Stimulated activated CD8-positive, alpha-beta memory T cell treated with anti-CD3 and anti-CD28 coated beads, Interleukin-4, amount 100 ng/mL, for 1 hour (primary cell): ENCODE data around the gene DBI.
"Not testable (repeated sequence)": the region's sequence is repeated elsewhere in the genome, so short reads cannot be mapped to it uniquely, and the experiment has no call there.

Source experiments
- DNase-seq, 2 donors: peaks; one replicate each; pipeline ENCODE4 v3.0.0-alpha.2; 2020; ENCODE audit warnings: low read depth in 2 of 2, low spot score in 1 of 2

DBI gene

DNA sequence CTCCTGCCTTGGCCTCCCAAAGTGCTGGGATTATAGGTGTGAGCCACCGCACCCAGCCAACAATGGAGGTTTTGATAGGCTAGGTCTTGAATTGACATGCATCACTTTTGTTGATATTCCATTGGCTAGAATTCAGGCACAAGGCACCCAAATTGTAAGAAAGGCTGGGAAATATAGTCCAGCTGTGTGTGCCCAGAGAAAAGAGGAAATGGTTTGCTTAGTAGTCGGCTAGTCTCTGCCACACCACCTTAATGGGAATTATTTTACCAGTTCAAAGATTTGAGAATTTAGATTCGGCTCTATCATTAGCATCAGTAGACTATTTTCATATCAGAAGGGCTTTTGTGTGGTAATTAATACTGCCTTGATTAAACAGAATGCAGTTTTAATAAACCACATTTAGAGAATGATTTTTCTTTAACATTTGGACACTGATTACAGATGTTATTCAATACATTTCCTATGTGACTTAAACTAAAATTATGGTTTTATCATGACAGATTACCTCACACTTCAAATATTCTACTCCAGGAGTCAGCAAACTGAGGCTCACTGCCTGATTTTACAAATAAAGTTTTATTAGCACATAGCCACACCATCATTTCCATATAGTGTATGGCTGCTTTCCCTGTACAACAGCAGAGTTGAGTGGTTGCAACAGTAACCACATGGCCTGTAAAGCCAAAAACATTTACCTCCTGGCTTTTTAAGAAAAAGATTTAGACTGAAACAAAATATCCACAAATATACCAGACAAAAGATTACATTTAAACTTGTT lies 27.4 kb downstream of the DBI start:
- no peak for DNase-seq

GRCh38 chr2:119397196-119397595 lies 30.4 kb downstream of the DBI start:
- no peak for DNase-seq

GRCh38 chr2:119402106-119402505 lies 35.3 kb downstream of the DBI start:
- DNase-seq = no peak

GRCh38 chr2:119402645-119403560 lies 36.1 kb downstream of the DBI start:
- no peak for DNase-seq

- DNase-seq = not testable (repeated sequence)
These were observed 36.8 kb downstream of the DBI start for GRCh38 chr2:119403618-119404017.

DNA sequence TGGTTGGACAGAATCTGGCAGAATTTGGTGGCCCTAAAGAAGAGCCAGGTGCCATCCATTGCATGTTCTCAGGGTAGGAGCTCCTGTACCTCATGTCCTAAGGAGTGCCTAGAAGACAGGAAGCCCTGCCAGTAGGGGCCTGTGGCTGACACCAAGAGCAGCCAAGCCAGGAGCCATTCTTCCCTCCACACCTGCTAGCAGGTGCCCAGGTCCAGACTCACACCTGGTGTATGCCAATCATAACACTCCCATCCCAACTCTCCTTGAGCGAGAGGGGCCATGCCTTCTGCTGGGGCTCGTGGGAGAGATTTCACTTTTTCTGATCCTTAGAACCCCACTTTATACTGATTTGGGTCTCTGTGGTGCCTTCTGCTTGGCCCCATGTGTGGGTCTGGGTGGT lies 38.4 kb downstream of the DBI start:
- no peak for DNase-seq

GRCh38 chr2:119407430-119408220 lies 40.8 kb downstream of the DBI start:
- DNase-seq = no peak

DNA sequence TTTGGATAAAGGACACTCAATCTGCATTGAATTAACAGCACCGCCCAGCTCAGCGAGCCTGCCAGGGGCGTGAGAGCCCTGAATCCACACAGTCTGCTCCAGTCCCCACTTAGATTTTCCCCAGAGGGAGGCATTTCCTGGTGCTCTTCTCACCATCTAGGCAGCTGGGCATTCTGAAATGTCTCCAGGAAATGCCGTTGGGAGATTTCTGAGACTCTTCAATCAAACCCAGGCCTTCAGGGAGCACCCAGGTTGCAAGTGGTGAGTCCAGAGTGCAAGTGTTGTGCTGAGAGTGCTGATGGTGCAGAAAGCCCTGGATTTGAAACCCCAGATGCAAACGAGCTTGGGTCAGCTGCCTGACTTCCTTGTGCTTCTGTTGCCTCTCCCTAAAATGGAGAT lies 41.4 kb downstream of the DBI start:
- DNase-seq = no peak

- DNase-seq = no peak
These were observed 42.7 kb downstream of the DBI start for GRCh38 chr2:119409506-119409905.

DNA sequence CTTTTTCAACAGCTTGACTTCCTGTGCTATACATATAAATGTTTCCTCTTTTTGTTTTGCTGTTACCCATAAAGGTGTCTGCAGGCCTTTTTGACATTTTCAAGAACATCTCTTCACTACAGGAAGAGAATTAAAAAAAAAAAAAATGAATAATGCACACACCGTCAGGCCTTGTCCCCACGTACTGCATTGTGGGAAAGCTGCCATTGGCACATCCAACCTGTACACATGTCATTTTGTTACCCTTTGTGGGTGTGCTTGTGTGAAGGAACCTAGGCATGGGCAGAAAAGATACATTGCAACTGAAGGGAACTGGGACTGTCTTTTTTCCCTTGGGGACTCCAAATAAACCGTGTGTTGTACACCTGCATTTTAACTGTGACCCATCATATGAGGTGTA lies 48.1 kb downstream of the DBI start:
- no peak for DNase-seq

DNA sequence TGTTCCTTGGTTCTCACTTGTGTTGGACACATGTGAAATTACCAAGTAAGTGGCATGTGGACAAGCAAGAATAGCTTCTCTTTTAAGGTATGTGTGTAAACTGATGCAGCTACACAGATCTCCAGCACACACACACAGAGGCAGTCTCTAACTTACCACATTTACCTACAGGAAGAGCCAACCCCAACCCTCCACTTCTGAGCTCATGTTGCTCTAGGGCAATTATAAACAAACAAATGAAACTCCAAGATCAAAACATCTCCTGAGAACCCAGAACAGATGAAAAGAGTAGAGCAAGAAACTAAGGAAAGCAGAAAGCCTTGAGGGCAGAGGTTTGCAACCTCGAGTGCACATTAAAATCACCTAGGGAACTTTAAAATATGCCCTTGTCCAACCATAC lies 48.9 kb downstream of the DBI start:
- no peak for DNase-seq

DNA sequence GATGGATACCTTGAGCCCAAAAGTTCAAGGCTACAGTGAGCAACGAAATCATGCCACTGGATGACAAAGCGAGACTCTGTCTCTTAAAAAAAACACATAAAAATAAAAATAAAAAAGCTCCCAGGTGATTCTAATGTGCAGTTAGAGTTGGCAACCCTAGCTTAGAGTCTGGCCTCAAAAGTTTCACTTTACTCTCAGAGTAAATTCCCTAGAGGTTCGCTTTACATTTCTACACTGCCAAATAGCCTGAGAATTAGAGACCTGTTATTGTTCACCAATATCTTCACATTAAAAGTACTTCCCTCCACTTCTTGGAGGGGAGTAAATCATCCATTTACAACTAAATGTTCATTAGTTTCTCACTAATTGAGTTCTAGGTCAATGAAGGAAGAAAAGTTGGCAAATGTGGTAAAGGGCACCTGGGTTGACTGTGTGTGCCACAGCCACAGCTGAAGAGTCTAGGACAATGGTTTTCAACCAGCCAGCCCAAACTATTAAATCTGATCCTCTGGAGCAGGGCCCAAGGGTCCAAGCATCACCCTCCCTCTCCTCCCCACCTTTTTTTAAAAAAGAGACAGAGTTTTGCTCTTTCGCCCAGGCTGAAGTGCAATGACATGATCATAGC lies 49.6 kb downstream of the DBI start:
- DNase-seq = no peak

- no peak for DNase-seq
These were observed 51.1 kb downstream of the DBI start for GRCh38 chr2:119417908-119418307.

GRCh38 chr2:119419065-119419464 lies 52.3 kb downstream of the DBI start:
- DNase-seq = no peak

GRCh38 chr2:119419803-119420508 lies 53.2 kb downstream of the DBI start:
- no peak for DNase-seq

GRCh38 chr2:119421304-119421703 lies 54.5 kb downstream of the DBI start:
- no peak for DNase-seq

GRCh38 chr2:119421741-119422140 lies 55.0 kb downstream of the DBI start:
- DNase-seq = no peak
